HCT116 (cell line): Measurements from ENCODE around the gene TLN1. TPM values are rescaled to one million over a fixed set of nuclear protein-coding genes. Genes with fewer than 3 reads are reported as not detected.

Experiments
- ATAC-seq: fragments of 200-7000 bp; cut with Tn5 transposase; 2 replicates; pipeline ENCODE4 v1.9.1; 2020; ENCODE audit warnings: mild to moderate bottlenecking, moderate library complexity
- BruUV-seq: library from RNA; stranded (reverse); fragments of 400-500 nt; replicated peaks from 2 replicates; lab custom pipeline; 2021; lab: Mats Ljungman, UMichigan
- CTCF ChIA-PET: fragments of 300-600 bp; sonication (Branson Sonifier 250); formaldehyde crosslinking; loops from one replicate; lab custom pipeline; 2021; ENCODE audit warnings: antibody characterized with exemption; lab: Charles Lee
- POLR2A ChIA-PET: fragments of 300-600, 350-600 bp; sonication (Branson Sonifier 250); formaldehyde crosslinking; loops from one replicate; lab custom pipeline; 2021; ENCODE audit warnings: antibody characterized with exemption; lab: Charles Lee
- RAD21 ChIA-PET, 2 experiments: fragments of 300-600 bp; sonication (Branson Sonifier 250); formaldehyde crosslinking; loops; one replicate each; lab custom pipeline; 2023; ENCODE audit warnings: low total read pairs in 2 of 2; ENCODE audit not compliant: uncharacterized antibody in 2 of 2, unreplicated experiment in 2 of 2, low non-redundant PET in 1 of 2; lab: Charles Lee
- DNase-seq: peaks from one replicate; pipeline ENCODE4 v3.0.0-alpha.2; 2010; ENCODE audit warnings: low read depth, low spot score
- H2AFZ ChIP-seq: fragments of 200-600 bp; shearing (Covaris generic), sonication (generic); 2 replicates; pipeline ENCODE4 v1.6.1; 2017; ENCODE audit warnings: low read depth, mixed run types, mixed read lengths, antibody characterized with exemption, low read length; ENCODE audit not compliant: poor library complexity, severe bottlenecking
- H3K27ac ChIP-seq: 2 replicates; pipeline ENCODE4 v1.5.1; 2012; ENCODE audit warnings: low read depth, low read length
- H3K27me3 ChIP-seq: fragments of 200-600 bp; sonication (generic); 2 replicates; pipeline ENCODE4 v1.6.1; 2016; ENCODE audit warnings: mixed run types, low read length, mixed read lengths; ENCODE audit not compliant: insufficient read depth
- H3K36me3 ChIP-seq, 2 experiments: fragments of 200-500 bp in 1 of 2; fragments of 200-600 bp in 1 of 2; sonication (Bioruptor generic) in 1 of 2; sonication (generic) in 1 of 2; 2 replicates each; pipeline versions ENCODE4 v1.5.1 to v1.6.1; 2014 to 2016; ENCODE audit warnings: low read length in 2 of 2, inconsistent platforms in 1 of 2, mixed read lengths in 1 of 2, mixed run types in 1 of 2; ENCODE audit not compliant: insufficient read depth in 2 of 2, control insufficient read depth in 1 of 2
- H3K4me1 ChIP-seq, 2 experiments: fragments of 200-600 bp in 1 of 2; sonication (generic) in 1 of 2; 2 replicates each; pipeline versions ENCODE4 v1.5.1 to v1.6.1; 2012 to 2017; ENCODE audit warnings: low read length in 2 of 2, inconsistent platforms in 1 of 2, mild to moderate bottlenecking in 1 of 2, mixed read lengths in 1 of 2, mixed run types in 1 of 2, moderate library complexity in 1 of 2; ENCODE audit not compliant: insufficient read depth in 2 of 2, control insufficient read depth in 1 of 2
- H3K4me2 ChIP-seq: fragments of 200-600 bp; sonication (generic); 2 replicates; pipeline ENCODE4 v1.6.1; 2017; ENCODE audit warnings: mixed run types, low read length, mixed read lengths
- H3K4me3 ChIP-seq, 2 experiments: fragments of 200-600 bp in 1 of 2; sonication (generic) in 1 of 2; replicated peaks in 1 of 2; 2 replicates each; pipeline ENCODE4 v1.5.1; 2011 to 2016; ENCODE audit warnings: low read length in 2 of 2, control low read depth in 1 of 2, low read depth in 1 of 2, mild to moderate bottlenecking in 1 of 2, mixed read lengths in 1 of 2, mixed run types in 1 of 2
- H3K79me2 ChIP-seq: fragments of 200-600 bp; sonication (generic); 2 replicates; pipeline ENCODE4 v1.6.1; 2017; ENCODE audit warnings: mild to moderate bottlenecking, mixed run types, low read length, moderate library complexity, mixed read lengths; ENCODE audit not compliant: insufficient read depth
- H3K9ac ChIP-seq: fragments of 200-600 bp; sonication (generic); 2 replicates; pipeline ENCODE4 v1.6.1; 2016; ENCODE audit warnings: low read length, mixed read lengths
- H3K9me2 ChIP-seq: fragments of 200-600 bp; sonication (generic), shearing (Covaris generic); 2 replicates; pipeline ENCODE4 v1.6.1; 2017; ENCODE audit warnings: mixed run types, mild to moderate bottlenecking, moderate library complexity; ENCODE audit not compliant: insufficient read depth
- H3K9me3 ChIP-seq, 2 experiments: fragments of 200-500 bp in 1 of 2; fragments of 200-600 bp in 1 of 2; sonication (Bioruptor generic) in 1 of 2; sonication (generic) in 1 of 2; 2 replicates each; pipeline ENCODE4 v1.6.1; 2014 to 2017; ENCODE audit warnings: low read length in 2 of 2, mixed read lengths in 2 of 2, inconsistent platforms in 1 of 2, low read depth in 1 of 2, mild to moderate bottlenecking in 1 of 2, mixed run types in 1 of 2, moderate library complexity in 1 of 2; ENCODE audit not compliant: control insufficient read depth in 1 of 2, insufficient read depth in 1 of 2
- H4K20me1 ChIP-seq: fragments of 200-600 bp; sonication (generic), shearing (Covaris generic); 2 replicates; pipeline ENCODE4 v1.6.1; 2017; ENCODE audit warnings: mixed run types, mild to moderate bottlenecking, moderate library complexity; ENCODE audit not compliant: insufficient read depth
- CBX3 ChIP-seq: IDR thresholded peaks from 2 replicates; pipeline ENCODE4 v1.6.1; 2012; ENCODE audit warnings: low read depth
- EZH2 ChIP-seq: fragments of 200-600 bp; sonication (generic); IDR thresholded peaks from 2 replicates; pipeline ENCODE4 v1.6.1; 2017; ENCODE audit warnings: antibody characterized with exemption, mixed run types
- MAX ChIP-seq: IDR thresholded peaks from 2 replicates; pipeline ENCODE4 v1.6.1; 2012
- POLR2A ChIP-seq: IDR thresholded peaks from 2 replicates; pipeline ENCODE4 v1.7.0; 2011; ENCODE audit warnings: borderline replicate concordance; ENCODE audit not compliant: insufficient read depth, insufficient read length; ENCODE audit errors: extremely low read depth
- RAD21 ChIP-seq: IDR thresholded peaks from 2 replicates; pipeline ENCODE4 v1.6.1; 2012; ENCODE audit warnings: low read depth, mild to moderate bottlenecking
- SRF ChIP-seq: IDR thresholded peaks from 2 replicates; pipeline ENCODE4 v1.6.1; 2012; ENCODE audit warnings: low read depth
- TCF7L2 ChIP-seq: IDR thresholded peaks from 2 replicates; pipeline ENCODE4 v1.7.0; 2011; ENCODE audit warnings: borderline replicate concordance, inconsistent platforms; ENCODE audit not compliant: insufficient read depth, insufficient read length; ENCODE audit errors: extremely low read depth
- YY1 ChIP-seq: IDR thresholded peaks from 2 replicates; pipeline ENCODE4 v1.6.1; 2011; ENCODE audit warnings: low read length, low read depth, moderate library complexity, mild to moderate bottlenecking; ENCODE audit not compliant: insufficient replicate concordance; ENCODE audit errors: extremely low read depth
- ZBTB33 ChIP-seq: IDR thresholded peaks from 2 replicates; pipeline ENCODE4 v1.6.1; 2011; ENCODE audit warnings: mild to moderate bottlenecking, low read length, moderate library complexity; ENCODE audit not compliant: insufficient replicate concordance; ENCODE audit errors: extremely low read depth
- ZNF274 ChIP-seq: fragments of 200-500 bp; sonication (Bioruptor generic); IDR thresholded peaks from 2 replicates; pipeline ENCODE4 v1.6.1; 2014; ENCODE audit warnings: mild to moderate bottlenecking, low read depth, low read length, inconsistent platforms
- intact Hi-C: fragments of 100-400 bp; cut with micrococcal nuclease; formaldehyde crosslinking; loops from 2 replicates; pipeline ENCODE4 v1.10.0; 2022
- total RNA-seq: library from RNA; stranded (reverse); gene quantifications from one replicate; pipeline ENCODE4 v1.2.1, GENCODE V29; 2021; ENCODE audit not compliant: unreplicated experiment

The TLN1 gene
- total RNA-seq, 1 experiment from 2014 or later, result 144 TPM

- no peak overlapping the region for H3K27ac ChIP-seq
- H3K4me3 ChIP-seq, result no peak overlapping the region
- no peaks in the 10 kb centered on the region for H3K9me2 ChIP-seq
- H4K20me1 ChIP-seq, result no peaks in the 10 kb centered on the region
- no TSS peak for BruUV-seq
- DNase-seq, result no peak
- H3K9ac ChIP-seq, result no peak overlapping the region
- H3K4me2 ChIP-seq, result no peak overlapping the region
- ATAC-seq, result no peak
- intact Hi-C loops, result no loop called here
- ChIA-PET CTCF (interaction anchor here (1.8 kb wide), 1 partner anchor 8 kb away, joined by 7 read pairs; no protein-coding TSS in a partner anchor), POLR2A (no interaction called here), RAD21 (no interaction called here)
- H3K4me1 ChIP-seq, result no peaks in the 10 kb centered on the region
- H2AFZ ChIP-seq, result no peak overlapping the region
- H3K79me2 ChIP-seq, result no peaks in the 10 kb centered on the region
- H3K36me3 ChIP-seq, result peaks cover 57 to 69% of the 10 kb centered on the region in 2 experiments
- H3K27me3 ChIP-seq, result no peaks in the 10 kb centered on the region
- H3K9me3 ChIP-seq, result no peaks in the 10 kb centered on the region
- TF ChIP-seq EZH2 (no peak), TCF7L2 (no peak), CBX3 (no peak), ZBTB33 (no peak), RAD21 (no peak), ZNF274 (no peak), YY1 (no peak), MAX (no peak), SRF (no peak), POLR2A (no peak)
Observed at GRCh38 chr9:35705372-35705771, 26.6 kb downstream of the TLN1 start.
